Activated CD4-positive, CD25-positive, alpha-beta regulatory T cell treated with anti-CD3 and anti-CD28 coated beads, Interleukin-2, amount 50 U/mL, for 24 hours (primary cell): Measurements from ENCODE around the gene TLE2.
A peak's percentile ranks its signal among the peaks of the same experiment; 100 is the strongest.
"Not testable (repeated sequence)": the region's sequence is repeated elsewhere in the genome, so short reads cannot be mapped to it uniquely, and the experiment has no call there.

Experiments
- ATAC-seq, 2 donors: fragments of 150-1000 bp; cut with Tn5 transposase; one replicate each; pipeline ENCODE4 v1.10.0; 2021; ENCODE audit warnings: mild to moderate bottlenecking in 1 of 2, moderate library complexity in 1 of 2

The TLE2 gene

DNA sequence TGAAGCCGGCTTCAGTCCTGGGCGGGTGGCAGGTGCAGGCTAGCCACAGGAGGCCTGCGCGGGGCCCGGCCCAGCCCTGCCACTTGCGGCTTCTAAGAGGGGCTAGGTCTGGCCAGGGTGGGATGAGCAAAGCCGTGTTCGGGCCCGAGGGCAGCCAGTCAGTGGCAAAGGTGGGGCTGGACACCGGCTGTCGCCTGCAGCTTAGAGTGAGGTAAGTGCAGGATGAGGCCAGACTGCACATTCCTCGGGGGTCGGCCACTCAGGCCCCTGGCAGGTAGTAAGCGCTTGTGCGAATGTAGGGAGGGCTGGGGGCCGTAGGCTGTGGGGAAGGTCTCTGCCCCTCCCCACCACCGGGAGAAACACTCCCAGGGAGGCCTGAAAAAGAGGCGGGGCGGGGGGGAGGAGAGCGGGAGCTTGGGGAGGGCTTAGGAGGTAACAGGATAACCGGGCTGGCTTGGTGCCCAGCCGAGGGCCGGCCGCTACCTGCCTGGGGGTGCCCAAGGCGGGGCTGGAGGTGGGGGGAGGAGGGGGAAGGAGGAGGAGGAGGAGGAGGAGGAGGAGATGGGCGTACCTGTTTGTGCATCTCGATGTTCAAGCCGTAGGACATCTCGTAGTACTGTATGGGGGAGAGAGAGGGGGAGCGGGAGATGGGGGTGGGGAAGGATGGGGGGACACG, 26.8 kb upstream of the TLE2 start:
- no peak for ATAC-seq

DNA sequence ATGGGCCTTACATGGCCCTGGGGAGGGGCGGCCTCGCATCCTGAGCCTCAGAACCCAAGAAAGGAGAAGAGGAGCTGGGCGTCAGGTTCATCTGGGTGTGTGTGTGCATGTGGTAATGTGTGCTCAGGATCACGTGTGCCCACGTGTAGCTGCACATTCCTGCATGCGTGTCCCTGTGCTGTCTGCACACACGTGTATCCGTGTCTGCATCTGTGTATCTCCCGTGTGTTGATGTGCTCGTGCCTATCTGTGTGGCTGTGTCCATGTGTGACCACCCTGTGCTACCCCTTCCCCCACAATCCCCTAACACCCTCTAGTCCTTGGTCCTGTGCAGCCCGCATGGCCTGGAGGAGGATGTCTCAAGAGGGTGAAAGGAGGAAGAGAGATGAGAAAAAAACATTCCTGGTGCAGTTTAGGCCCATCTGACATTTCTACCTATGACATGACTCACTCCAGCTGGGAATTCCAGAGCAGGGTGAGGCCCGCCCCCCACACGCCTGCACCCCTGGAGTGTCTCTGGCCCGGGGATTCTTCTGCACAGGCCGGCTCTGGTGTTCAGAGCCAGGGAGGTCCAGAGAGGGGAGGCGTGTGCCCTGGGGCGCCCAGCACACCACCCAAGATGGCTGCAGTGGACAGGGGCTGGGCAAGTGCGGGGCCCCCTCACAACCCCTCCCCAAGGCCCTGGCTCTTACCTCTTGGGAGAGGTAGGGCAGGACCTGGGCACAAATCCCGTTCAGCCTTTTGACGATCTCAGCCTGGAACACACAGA, 26.1 kb upstream of the TLE2 start:
- ATAC-seq: no peak

DNA sequence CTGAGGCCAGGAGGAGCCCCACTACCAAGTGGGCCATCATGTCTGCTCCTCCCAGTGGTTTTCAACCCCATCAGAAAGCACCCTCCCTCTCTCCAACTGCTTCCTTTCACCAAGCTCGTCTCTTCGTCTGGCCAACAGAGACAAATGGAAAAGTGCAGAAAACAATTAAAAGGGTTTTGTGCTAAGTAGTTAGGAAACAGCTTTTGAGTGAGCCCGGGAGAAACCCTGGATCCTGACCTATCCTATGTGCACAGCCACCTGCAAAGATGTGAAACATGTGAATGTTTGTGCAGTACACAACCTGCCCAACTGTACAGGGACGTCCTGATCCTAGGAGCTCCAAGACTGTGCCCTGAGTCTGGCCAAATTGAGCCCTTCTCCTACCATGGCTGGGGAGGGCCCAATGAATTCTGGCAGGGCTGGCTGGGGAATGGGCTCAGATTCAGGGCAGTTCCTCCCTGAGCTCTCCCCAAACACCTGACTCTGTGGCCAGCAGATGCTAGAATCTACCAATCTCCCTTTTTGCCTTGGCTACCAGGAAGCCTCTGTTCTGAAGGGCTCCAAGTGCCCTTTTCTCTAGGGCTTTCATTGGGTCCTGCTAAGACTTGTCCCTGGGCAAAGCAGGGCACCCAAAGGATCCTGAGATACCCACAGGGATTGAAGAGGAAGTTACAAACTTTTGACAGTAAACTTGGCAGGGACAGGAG, 25.3 kb upstream of the TLE2 start:
- no peak for ATAC-seq

DNA sequence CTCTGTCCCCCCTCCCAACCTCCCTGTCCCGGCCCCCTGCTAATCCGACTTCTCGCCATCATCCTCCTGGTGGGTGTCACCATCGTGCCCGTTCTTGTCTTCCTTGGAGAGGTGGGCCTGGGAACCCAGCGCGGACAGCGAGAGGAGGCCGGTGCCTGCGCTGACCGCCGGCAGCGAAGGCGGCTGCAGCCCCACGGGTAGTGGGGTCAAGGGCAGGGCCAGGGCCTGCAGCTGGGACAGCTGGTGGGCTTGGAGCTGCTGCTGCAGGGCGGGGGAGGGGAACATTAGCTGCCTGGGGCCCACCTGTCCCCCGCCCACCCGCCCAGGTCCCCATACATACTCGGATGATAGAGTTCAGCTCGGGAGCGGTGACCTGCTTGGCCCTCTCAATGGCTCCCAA, 24.7 kb upstream of the TLE2 start:
- no peak for ATAC-seq

DNA sequence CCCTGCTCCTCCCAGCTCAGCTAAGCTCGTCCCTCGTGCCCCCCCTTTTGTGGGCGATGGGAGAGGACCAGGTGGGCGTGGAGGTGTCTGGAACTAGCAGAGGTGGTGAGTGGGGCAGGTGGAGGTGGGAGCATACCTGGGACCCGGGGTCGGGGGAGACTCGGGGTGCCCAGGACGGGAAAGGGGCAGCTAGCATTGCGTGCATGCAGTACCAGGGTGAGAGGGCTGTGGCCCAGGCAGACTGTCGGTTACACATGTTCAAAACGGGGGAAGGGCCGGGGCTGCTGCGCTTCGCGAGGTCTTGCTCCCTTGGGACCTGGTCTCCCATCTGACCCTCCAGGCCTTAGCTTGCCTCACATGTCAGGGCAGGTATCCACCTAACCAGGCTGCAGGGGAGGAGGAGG, 24.1 kb upstream of the TLE2 start:
- ATAC-seq: peak in 1 of 2 donors; percentile 22

DNA sequence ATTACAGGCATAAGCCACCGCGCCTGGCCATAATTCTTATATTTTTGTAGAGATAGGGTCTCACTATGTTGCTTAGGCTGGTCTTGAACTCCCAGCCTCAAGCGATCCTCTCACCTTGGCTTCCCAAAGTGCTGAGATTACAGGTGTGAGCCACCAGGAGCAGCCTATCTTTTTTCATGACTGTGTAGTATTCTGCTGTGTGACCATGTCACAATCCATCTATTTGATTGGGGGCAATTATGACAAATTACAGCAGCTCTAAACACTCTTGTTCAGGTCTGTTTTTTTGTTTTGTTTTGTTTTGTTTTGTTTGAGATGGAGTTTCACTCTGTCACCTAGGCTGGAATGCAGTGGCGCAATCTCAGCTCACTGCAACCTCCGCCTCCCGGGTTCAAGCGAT, 20.9 kb upstream of the TLE2 start:
- ATAC-seq: not testable (repeated sequence)

DNA sequence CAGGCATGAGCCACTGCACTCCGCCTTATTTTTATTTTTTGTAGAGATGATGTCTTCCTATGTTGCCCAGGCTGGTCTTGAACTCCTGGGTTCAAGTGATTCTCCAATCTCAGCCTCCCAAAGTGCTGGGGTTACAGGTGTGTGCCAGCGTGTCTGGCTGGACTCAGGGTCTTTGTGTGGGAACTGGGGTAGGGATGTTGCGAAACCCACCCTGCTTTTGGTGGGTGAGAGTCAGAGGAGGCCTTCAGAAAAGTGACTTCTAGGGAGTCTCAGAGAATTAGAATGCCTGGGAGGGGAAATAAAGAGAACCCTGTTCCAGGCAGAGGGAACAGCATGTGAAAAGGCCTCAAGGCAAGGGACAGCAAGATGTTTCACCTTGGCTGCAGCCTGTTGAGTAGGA, 20.0 kb upstream of the TLE2 start:
- ATAC-seq: no peak

DNA sequence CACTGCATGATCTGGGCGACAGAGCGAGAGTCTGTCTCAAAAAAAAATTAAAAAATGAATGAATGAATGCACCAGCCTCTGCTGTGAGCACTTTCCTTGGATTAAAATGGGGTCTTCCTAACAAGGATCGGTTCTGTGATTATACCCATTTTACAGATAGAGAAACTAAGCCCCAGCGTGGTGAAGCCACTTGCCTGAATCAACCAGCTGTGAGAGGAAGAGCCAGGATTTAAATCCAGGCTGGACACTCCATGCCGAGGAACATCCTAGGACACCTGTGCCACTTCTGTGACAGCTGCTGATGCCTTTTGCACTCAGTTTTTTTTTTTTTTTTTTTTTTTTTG, 19.1 kb upstream of the TLE2 start:
- no peak for ATAC-seq

DNA sequence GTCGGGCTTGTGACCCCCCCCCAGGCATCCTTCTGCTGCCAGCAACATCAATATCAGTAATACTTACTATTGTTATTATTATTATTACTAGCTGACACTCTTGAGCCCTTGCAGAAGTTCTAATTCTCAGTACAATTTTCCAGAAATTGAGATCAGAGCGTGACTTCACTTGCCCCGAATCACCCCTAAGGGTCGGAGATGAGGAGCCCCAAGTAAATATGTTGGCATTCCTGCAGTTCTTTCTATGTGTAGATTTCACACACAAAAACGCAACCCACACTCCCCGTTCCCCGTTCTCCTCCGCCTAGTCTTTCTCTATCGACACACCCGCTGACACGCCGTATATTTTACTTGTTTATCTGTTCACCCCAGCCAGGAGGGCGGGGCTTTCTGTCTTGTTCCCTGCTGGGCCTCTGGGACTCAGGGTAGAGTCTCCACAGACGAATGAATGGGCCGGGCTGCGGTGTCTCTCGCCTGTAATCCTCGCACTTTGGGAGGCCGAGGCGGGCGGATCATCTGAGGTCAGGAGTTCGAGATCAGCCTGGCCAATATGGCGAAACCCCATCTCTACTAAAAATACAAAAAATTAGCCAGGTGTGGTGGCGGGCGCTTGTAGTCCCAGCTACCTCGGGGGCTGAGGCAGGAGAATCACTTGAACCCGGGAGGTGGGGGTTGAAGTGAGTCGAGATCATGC, 18.6 kb upstream of the TLE2 start:
- ATAC-seq: peak; percentile 78 to 90

DNA sequence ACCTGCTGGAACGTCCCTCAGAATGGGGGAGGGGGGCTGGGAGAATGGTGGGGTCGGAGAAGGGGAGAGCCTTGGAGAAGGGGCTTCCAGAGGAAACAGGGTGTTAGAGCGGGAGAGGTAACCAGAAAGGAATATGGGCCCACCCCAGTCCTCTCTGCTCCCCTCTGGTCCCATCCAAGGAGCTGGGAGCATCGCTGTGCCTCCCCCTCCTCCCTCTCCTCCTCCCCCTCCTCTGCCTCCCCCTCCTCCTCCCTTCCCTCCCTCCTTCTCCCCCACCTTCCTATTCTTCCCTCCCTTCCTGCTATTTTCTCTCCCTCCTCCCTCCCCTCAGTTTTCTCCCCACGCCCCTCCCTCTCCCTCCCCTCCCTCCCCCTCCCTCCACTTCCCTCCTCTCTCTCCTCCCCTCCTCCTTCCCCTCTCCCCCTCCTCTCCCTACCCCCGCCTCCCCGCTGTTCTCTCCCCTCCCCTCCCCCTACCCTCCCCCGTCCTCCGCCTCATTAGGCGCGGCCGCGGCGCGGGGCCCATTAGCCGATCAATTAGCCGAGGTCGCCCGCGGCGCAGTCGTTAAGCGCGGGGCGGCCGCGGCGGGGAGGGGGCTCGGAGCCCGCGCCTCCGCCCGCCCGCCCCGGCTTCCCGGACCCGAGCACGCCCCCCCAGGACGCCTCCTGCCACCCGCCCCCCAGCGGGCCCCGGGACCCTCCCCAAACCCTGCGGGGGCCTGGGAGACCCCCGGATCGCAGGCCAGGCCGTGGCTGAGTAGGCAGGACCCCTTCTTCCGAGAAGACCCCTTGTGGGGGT, 17.8 kb upstream of the TLE2 start:
- no peak for ATAC-seq

DNA sequence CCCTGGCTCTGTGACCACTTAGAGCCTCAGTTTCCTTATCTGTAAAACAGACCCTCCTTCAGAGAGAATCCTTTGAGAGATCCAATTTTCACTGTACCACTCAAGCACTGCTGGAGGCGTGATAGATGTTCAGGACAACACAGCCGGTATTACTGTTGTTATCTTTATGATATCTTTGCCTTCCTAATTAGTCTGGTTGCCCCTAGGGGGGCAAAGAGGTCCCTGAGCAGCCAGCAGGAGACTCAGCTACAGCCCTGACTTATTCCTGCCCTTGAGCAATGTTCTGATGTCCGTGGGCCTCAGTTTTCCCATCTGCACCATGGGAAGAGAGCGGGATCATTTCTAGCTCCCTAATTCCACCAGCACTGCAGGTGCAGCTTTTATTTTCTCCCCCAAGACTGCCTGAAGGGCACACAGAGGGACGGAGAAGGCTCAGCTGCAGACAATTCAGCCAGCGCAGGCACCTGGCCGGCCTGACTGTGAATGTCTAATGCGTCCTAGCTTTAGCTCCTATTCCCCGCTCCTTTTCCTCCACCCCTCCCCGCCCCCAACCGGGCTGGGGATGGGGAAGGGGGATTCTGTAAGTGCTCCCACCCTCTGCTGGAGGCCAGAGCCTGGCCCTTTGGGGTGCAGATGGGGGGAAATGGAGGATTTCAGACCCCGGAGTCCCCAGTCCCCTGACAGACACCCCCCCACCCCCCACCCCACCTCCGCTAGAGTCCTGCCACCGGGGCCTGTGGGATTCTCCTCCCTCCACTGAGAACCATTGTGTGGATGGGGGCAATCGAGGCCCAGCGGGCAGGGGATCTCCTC, 17.0 kb upstream of the TLE2 start:
- ATAC-seq: no peak

DNA sequence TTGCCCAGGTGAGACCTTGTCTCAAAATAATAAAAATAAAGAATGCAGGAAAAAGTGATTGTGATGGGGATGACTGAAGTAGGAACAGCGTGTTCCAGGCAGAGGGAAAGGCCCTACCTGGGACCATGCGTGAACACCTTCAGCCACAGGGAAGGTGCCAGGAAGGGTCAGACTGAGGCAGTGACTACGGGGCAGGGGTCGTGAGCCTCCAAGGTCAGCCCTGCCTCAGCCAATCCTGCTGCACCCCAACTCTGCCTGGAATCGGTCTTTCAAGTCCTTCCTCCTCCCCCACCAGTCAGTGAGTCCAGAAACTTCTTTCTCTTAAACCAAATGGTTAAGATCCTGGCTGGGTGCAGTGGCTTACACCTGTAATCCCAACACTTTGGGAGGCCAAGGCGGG, 16.1 kb upstream of the TLE2 start:
- ATAC-seq: no peak

DNA sequence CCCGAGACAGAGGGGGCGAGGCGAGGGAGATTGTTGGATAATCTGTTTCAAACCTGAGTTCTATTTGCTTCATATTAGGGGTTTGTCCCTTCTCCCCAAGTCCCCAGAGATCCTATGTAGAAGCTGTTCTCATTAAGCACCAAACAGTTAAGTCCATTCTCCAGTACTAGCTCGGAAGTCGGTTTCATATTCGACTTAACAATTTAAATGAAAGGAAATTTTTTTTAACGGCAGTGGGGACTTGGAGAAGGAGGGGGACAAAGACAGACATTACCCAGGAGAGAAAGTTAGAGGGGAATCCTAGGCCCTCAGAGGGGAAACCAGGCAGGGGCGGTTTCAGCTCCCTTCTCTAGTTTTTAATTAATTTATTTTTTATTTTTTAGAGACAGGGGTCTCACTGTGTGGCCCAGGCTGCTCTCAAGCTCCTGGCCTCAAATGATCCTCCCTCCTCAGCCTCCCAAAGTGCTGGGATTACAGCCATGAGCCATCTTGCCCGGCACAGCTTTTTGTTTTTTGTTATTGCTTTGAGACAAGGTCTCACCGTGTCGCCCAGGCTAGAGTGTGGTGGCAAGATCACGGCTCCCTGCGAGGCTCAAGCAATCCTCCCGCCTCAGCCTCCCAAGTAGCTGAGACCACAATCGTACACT, 13.7 kb upstream of the TLE2 start:
- ATAC-seq: no peak

DNA sequence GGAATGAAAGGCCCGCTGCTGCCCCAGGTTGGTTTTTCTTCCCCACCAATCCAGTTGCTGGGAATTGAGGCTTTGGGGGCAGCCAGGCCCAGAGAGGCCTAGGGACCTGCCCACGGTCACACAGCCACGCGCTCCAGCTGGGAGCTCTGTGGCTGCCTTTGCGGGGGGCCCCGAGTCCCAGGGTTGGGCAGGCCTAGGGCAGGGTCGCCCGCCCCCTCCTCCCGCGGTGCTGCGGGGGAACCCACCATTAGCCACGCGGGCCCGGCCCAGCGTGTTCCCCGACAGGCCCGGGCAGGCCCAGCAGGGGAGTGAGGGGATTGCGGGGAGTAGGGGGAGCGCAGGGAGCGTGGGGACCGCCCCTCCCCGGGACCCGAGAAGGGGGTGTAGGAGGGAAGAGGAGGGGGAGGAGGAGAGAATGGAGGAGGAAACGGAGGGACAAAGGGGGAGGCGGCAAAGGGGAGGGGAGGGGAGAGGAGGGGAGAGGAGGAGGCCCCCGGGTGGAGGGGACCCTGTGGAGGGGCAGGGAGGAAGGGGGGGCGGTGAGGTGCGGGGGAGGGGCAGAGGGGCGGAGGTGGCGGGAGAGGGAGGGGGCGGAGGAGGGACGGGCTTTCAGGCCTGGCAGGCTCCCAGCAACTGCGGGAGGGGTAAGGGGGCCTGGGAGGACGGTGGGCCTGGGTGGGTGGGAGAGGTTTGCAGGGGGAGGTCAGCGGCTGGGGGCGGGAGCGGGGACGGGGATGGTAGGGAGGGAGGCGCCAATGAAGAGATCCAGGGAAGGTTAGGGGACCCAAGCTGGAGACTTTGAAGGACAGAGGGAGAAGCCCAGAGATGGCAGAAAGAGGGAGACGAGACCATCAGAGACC, 12.9 kb upstream of the TLE2 start:
- no peak for ATAC-seq

DNA sequence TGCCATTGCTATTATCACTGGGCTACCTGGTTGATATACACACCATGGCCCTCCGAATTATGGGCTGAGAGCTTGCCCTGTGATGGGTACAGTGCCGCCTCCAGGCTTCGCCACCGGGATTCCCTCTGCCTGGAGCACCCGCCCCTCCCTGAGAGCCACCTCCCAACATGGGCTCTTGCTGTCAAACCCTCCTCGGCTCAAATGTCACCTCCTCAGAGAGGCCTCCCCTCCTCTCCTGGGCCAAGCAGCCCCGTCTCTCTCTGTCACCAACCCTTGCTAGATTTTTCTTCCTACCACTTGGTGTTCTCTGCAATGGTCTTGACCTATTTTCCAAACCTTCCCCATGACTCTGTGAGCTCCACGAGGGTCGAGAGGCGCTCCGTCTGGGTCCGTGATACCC, 12.2 kb upstream of the TLE2 start:
- ATAC-seq: no peak

DNA sequence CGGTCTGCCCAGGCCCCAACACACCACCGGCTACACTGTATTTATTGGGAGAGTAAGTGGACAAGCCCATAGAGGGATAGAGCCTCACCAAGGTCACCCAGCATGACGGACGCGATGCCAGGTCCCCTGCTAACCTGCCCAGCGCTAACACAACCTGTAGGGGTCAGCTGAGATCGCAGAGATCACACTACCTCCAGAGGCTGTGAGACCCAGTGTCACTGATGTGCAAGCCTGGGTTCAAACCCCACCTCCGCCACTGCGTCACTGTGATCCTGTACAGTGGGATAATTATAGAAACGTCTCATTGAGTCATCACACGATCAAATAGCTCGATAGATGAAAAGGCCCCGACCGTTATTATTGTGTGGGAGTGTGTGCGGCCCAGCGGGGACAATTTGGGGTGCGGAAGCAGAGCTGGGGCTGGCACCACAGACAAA, 10.6 kb upstream of the TLE2 start:
- ATAC-seq: peak; percentile 5

DNA sequence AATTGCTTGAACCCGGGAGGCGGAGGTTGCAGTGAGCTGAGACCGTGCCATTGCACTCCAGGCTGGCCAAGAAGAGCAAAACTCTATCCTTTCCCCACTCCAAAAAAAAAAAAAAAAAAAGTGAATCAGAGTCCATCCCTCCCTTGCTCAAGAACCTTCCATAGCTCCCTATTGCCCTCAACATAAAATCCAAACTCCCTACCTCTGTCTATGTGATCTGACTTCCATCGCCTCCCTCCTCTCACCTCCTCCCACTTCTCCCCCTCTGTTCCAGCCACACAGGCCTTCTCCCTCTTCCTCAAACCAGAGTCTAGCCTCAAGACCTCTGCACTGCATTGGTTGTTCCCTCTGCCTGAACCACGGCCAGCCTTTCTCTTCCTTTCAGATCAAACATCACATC, 10.0 kb upstream of the TLE2 start:
- ATAC-seq: no peak

DNA sequence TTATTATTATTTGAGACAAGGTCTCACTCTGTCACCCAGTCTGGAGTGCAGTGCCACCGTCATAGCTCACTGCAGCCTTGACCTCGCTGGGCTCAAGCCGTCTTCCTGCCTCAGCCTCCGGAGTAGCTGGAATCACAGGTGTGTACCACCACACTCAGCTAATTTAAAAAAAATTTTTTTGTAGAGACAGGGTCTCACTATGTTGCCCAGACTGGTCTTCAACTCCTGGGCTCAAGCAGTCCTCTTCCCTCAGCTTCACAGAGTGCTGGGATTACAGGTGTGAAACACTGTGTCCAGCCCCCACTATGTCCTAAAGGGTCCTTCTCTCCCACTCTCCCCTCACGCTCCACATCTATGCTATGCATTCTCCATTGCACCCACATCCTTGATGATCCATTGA, 9.1 kb upstream of the TLE2 start:
- no peak for ATAC-seq

DNA sequence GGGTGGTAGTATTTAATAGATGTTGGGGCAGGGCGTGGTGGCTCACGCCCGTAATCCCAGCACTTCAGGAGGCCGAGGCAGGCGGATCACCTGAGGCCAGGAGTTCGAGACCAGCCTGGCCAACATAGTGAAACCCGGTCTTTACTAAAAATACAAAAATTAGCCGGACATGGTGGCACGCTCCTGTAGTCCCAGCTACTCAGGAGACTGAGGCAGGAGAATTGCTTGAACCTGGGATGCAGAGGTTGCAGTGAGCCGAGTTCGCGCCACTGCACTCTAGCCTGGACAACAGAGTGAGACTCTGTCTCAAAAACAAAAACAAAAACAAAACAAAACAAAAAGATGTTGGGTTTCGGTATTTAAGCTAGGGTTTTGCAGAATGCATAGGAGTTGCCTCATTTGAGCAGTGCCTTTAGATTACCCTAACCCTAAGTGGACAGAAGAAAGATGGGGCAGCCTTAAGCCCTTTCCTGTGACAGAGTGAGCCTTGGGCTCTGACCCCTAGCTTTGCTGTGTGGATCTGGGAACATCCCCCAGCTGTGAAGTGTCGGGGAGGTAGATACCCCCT, 8.0 kb upstream of the TLE2 start:
- not testable (repeated sequence) for ATAC-seq
